ENCODE data around the gene IFNA13.

- TF ChIP-seq GATA2 (IDR thresholded peaks at IDR 0.05; ENCODE audit: low read depth, low read length) = no peak
- TF ChIP-seq GATA3 (IDR thresholded peaks at IDR 0.05; ENCODE audit: low read depth, low read length) = no peak
These were observed 45.8 kb upstream of the IFNA13 start for GRCh38 chr9:21413624-21414023.
